GM21423 (cell line): ENCODE data around the gene NHLH1.

Experiments
- ATAC-seq: cut with Tn5 transposase; IDR thresholded peaks from one replicate; pipeline ENCODE4 v1.9.1; 2021; ENCODE audit warnings: mild to moderate bottlenecking, moderate library complexity; ENCODE audit not compliant: unreplicated experiment

NHLH1 gene

GRCh38 chr1:160358073-160358472 lies 8.8 kb upstream of the NHLH1 start:
- no peak for ATAC-seq

GRCh38 chr1:160359559-160360226 lies 7.2 kb upstream of the NHLH1 start:
- no peak for ATAC-seq

GRCh38 chr1:160360227-160360695 lies 6.6 kb upstream of the NHLH1 start:
- ATAC-seq: no peak

- no peak for ATAC-seq
Measured at GRCh38 chr1:160361199-160361598, 5.7 kb upstream of the NHLH1 start.

- ATAC-seq: no peak
Measured at GRCh38 chr1:160361814-160362167, 5.1 kb upstream of the NHLH1 start.

GRCh38 chr1:160362168-160362957 lies 4.5 kb upstream of the NHLH1 start:
- ATAC-seq: no peak

- no peak for ATAC-seq
Measured at GRCh38 chr1:160363010-160363409, 3.9 kb upstream of the NHLH1 start.

- no peak for ATAC-seq
Measured at GRCh38 chr1:160363951-160364735, 2.7 kb upstream of the NHLH1 start.

- no peak for ATAC-seq
Measured at GRCh38 chr1:160365325-160365724, 1.5 kb upstream of the NHLH1 start.

- no peak for ATAC-seq
Measured at GRCh38 chr1:160367516-160367900, 637 bp downstream of the NHLH1 start.

- no peak for ATAC-seq
Measured at GRCh38 chr1:160367934-160368923, 1.4 kb downstream of the NHLH1 start.

- no peak for ATAC-seq
Measured at GRCh38 chr1:160369087-160369486, 2.2 kb downstream of the NHLH1 start.

GRCh38 chr1:160370561-160371345 lies 3.9 kb downstream of the NHLH1 start:
- ATAC-seq: no peak

- no peak for ATAC-seq
Measured at GRCh38 chr1:160371346-160371631, 4.4 kb downstream of the NHLH1 start.

GRCh38 chr1:160371756-160372155 lies 4.9 kb downstream of the NHLH1 start:
- no peak for ATAC-seq

GRCh38 chr1:160373696-160374095 lies 6.8 kb downstream of the NHLH1 start:
- no peak for ATAC-seq

- no peak for ATAC-seq
Measured at GRCh38 chr1:160374306-160375110, 7.6 kb downstream of the NHLH1 start.

GRCh38 chr1:160375788-160376524 lies 9.1 kb downstream of the NHLH1 start:
- no peak for ATAC-seq
